Measurements from ENCODE around the gene ZNF609.

ZNF609 gene

GRCh38 chr15:64535460-64536243 lies 75.3 kb downstream of the ZNF609 start:
- no peak for DNase-seq (ENCODE audit: low read depth in 2 of 2)
- H3K4me3 ChIP-seq (replicated peaks in 1 of 2; ENCODE audit: low read depth in 2 of 2, low read length in 2 of 2) = no peak overlapping the region
- no peak for TF ChIP-seq CTCF (IDR thresholded peaks at IDR 0.05; ENCODE audit: low read depth, low read length)

GRCh38 chr15:64536244-64536836 lies 76.0 kb downstream of the ZNF609 start:
- H3K4me3 ChIP-seq (replicated peaks in 1 of 2; ENCODE audit: low read depth in 2 of 2, low read length in 2 of 2) = no peak overlapping the region
- TF ChIP-seq CTCF (IDR thresholded peaks at IDR 0.05; ENCODE audit: low read depth, low read length) = no peak
- peak; percentile 75 to 88 for DNase-seq (ENCODE audit: low read depth in 2 of 2)

GRCh38 chr15:64542091-64542490 lies 81.7 kb downstream of the ZNF609 start:
- no peak for DNase-seq (ENCODE audit: low read depth in 2 of 2)
- no peak for TF ChIP-seq CTCF (IDR thresholded peaks at IDR 0.05; ENCODE audit: low read depth, low read length)
- H3K4me3 ChIP-seq (replicated peaks in 1 of 2; ENCODE audit: low read depth in 2 of 2, low read length in 2 of 2) = no peak overlapping the region

GRCh38 chr15:64544450-64544849 lies 84.1 kb downstream of the ZNF609 start:
- no peak for TF ChIP-seq CTCF (IDR thresholded peaks at IDR 0.05; ENCODE audit: low read depth, low read length)
- DNase-seq (ENCODE audit: low read depth in 2 of 2) = no peak

GRCh38 chr15:64547275-64547674 lies 86.9 kb downstream of the ZNF609 start:
- DNase-seq (ENCODE audit: low read depth in 2 of 2) = no peak
- no peak overlapping the region for H3K4me3 ChIP-seq (replicated peaks in 1 of 2; ENCODE audit: low read depth in 2 of 2, low read length in 2 of 2)
- TF ChIP-seq CTCF (IDR thresholded peaks at IDR 0.05; ENCODE audit: low read depth, low read length) = no peak

More at GRCh38 chr15:64544450-64544849, 84.1 kb downstream of the ZNF609 start:
- no peak overlapping the region for H3K4me3 ChIP-seq (replicated peaks in 1 of 2; ENCODE audit: low read depth in 2 of 2, low read length in 2 of 2)

GRCh38 chr15:64548235-64548634 lies 87.9 kb downstream of the ZNF609 start:
- DNase-seq (ENCODE audit: low read depth in 2 of 2) = no peak
- no peak for TF ChIP-seq CTCF (IDR thresholded peaks at IDR 0.05; ENCODE audit: low read depth, low read length)
- H3K4me3 ChIP-seq (replicated peaks in 1 of 2; ENCODE audit: low read depth in 2 of 2, low read length in 2 of 2) = no peak overlapping the region

Data from cardiac fibroblast (primary cell).